Stimulated activated CD8-positive, alpha-beta memory T cell treated with anti-CD3 and anti-CD28 coated beads, Interleukin-15, amount 100 ng/mL, for 48 hours (primary cell): ENCODE measurements around the gene TH.

Experiments
- DNase-seq, 2 donors: peaks; one replicate each; pipeline ENCODE4 v3.0.0-alpha.2; 2020; ENCODE audit warnings: low read depth in 2 of 2

TH gene

DNA sequence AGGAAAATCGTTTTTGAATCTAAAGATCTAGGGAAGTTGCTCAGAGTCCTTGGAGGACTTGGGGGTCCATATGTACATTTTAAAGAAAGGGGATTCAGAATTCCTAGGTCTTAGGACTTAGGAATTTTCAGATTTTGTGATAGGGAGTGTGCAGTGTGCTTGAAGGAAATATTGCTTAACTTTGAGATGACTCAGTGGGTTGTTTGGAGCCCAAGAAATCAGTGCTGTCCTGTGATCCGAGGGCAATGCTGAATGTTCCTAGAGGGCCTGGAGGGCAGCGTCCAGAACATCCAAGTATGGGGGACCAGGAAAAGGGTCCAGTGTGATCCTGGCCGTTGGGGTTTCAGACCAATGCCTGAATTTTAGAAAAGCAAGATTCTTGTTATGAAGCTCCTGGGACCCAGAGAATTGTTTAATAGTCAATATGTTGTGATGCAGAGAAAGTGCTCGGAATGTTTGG is 29.3 kb downstream of the TH start:
- DNase-seq = no peak

DNA sequence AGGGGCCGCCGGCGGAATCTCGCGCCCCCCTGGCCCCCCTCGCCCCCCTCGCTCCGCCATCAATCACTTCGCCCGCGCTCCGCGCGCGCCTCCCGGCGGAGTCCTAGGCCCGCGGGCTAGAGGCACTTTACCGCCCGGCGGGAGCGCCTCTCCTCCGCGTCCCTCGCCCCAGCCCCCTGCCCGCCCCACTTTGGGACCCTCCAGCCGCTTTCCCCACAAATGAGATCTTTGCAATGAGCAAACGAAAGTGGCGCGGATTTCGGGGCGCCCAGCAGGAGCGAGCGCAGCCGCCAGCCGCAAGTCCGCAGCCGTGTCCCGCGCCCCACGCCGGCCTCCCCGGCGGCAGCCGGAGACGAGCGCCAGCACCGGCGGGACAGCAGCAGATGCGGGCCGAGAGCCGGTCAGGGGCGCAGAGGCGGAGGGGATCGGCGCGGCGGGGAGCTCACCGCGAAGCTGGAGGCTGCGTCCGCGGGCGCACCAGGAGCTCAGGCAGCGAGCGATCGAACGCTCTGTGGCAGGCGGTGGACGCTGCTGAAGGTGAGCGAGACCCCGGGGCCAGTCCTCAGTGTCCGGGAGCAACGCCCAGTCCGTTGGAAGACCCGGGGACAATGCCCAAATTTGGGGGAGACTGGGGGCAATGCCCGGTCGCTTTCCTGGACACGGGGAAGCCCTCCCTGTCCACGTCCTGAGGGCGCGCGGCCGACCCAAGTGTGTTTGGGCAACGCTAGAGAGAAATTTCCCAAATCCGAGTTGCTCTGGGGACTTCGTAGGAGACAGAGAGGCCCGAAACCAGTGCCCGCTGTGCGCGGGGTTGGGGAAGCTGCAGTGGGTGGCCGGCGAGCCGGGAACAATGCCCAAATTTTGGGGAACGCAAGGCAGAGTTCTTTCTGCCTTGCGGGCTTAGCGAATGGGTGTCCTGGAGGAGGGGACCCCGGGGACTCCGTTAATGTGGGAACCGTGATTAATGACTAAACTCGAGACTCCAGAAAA is 30.9 kb downstream of the TH start:
- no peak for DNase-seq

GRCh38 chr11:2139621-2140337 is 31.8 kb downstream of the TH start:
- no peak for DNase-seq

GRCh38 chr11:2139123-2139521 is 32.5 kb downstream of the TH start, which contains the start of gene IGF2:
Gene IGF2 (minus strand): TSS chr11:2139389. CDS start chr11:2135523, 3,866 bp downstream.
- DNase-seq = no peak

- no peak for DNase-seq
Measured at GRCh38 chr11:2138431-2139122, 33.0 kb downstream of the TH start.

DNA sequence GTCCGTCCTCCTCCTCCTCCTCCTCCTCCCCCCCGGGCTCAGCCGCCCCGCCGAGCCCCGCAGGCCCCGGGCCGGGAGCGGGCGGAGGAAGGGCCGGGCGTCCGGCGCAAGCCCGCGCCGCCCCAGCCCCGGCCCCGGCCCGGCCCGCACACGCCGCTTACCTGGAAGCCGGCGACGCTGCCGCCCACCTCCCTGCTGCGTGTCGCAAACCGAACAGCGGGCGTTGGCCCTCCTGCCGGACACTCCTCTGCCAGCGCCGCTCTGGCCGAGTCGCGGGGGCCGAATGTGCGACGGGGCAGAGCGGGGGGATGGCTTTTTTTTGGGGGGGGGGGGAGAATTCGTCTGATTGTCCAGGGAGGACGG is 33.6 kb downstream of the TH start:
- no peak for DNase-seq

DNA sequence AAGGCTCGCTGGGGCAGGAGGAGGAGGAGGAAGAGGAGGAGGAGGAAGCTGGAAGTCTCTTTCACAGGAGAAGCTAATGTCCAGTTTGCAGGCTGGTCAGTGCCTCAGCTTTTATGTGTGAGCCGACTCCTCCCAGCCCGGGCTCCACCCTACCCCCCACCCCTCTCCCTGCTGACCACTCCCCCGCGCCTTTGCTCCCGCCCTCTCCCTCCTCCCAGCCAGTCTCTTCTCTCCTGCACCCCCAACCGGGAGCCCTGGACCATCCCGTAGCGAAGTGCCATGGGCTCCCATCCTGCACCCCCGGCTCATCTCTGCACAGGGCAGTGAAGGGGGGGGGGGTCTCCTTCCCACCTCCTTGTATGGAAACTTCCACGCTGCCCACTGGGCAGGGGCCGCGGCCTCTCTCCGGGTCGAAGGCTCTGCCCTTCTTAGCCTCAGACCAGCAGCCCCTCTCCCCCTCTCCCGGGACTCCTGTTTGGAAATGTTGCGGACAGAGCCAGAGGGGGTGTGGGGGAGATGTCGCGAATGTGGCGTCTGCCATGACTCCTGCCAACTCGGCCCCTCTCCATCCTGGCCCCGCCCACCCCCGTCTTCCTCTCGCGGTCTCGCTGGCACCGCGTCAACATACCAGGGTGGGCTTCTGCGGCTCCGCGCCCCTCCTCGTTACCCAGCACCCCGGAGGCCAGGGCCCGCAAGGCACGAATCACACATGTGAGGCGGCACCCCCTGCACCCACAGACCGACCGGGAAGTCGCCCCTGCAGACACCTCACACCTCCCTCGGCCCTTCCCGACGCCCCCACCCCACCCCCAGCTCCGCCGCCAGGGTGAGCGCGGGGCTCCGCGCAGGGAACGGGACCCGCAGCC is 34.2 kb downstream of the TH start:
- DNase-seq = no peak

- DNase-seq = no peak
Measured at GRCh38 chr11:2136952-2137201, 34.7 kb downstream of the TH start.

GRCh38 chr11:2136209-2136951 is 35.2 kb downstream of the TH start:
- no peak for DNase-seq

- DNase-seq = no peak
Measured at GRCh38 chr11:2135648-2136201, 35.9 kb downstream of the TH start.

DNA sequence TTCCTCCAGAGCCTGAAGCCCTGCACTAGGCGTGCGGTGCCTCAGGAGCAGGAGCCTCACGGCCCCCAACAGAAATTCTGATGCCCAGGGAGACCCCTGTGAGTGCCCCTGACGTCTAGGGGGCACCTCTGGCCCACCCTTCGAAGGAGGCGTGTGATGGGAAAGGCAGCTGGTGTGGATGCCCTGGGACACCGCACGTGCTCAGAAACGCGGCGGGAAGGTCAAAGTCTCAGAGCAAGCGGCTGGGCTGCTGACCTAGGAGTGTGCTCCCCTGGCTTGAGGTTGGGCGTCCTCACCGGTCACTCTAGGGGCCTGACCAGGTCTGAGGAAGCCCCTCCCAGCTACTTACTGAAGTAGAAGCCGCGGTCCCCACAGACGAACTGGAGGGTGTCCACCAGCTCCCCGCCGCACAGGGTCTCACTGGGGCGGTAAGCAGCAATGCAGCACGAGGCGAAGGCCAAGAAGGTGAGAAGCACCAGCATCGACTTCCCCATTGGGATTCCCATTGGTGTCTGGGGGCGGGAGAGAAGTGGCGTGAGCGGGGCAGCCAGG is 36.5 kb downstream of the TH start:
- DNase-seq = no peak

- no peak for DNase-seq
Measured at GRCh38 chr11:2134022-2135010, 37.3 kb downstream of the TH start.

GRCh38 chr11:2133241-2134021 is 38.2 kb downstream of the TH start:
- no peak for DNase-seq

GRCh38 chr11:2132874-2133240 is 38.8 kb downstream of the TH start:
- no peak for DNase-seq

DNA sequence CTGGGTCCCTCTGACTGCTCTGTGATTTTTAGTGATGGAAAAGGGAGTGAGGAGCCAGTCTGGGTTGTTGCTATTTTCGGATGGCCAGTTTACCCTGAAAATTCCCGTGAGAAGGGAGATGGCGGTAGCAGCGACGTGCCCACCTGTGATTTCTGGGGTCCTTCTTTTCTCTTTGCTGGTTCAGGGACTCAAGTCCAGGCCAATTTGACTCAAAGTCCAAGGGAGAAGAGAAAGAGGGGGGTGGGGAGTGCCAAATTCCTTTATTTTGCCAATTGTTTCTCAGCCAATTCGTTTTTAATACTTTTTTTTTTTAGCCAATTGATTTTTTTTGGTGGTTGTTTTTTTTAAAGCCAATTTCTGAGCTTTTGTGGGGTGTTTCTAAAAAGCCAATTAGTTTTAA is 39.4 kb downstream of the TH start:
- no peak for DNase-seq

DNA sequence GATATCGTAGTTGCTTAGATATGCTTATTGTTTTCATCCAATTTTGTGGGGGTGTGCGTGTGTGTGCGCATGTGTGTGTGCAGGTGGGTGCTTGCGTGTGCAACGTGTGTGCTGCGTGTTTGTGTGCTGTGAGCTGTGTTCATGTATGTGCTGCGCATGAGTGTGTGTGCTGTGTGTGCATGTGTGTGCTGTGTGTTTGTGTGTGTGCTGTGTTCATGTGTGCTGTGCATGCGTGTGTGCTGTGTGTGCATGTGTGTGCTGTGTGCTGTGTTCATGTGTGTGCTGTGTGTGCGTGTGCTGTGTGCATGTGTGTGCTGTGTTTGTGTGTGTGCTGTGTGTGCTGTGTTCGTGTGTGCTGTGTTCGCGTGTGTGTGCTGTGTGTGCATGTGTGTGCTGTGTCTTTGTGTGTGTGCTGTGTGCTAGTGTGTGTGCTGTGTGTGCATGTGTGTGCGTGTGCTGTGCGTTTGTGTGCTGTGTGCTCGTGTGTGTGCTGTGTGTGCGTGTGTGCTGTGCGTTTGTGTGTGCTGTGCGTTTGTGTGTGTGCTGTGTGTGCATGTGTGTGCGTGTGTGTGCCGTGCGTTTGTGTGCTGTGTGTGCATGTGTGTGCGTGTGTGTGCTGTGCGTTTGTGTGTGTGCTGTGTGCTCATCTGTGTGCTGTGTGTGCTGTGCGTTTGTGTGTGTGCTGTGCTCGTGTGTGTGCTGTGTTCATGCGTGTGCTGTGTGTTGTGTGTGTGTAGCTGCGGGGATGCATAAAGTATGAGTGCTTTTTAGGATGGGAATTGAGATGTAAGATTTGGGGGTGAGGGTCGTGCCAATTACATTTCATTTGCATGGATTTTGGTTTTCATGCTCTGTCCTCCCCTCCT is 40.0 kb downstream of the TH start:
- no peak for DNase-seq

GRCh38 chr11:2130881-2131352 is 40.7 kb downstream of the TH start:
- no peak for DNase-seq
